ENCODE measurements around the gene ATP8A1.
"Not testable (repeated sequence)": the region's sequence is repeated elsewhere in the genome, so short reads cannot be mapped to it uniquely, and the experiment has no call there.

ATP8A1 gene

GRCh38 chr4:42656944-42657792 lies at the start of gene ATP8A1:
TSS of gene ATP8A1 (minus strand) at chr4:42657105. CDS start at chr4:42656873, 232 bp downstream.
- DNase-seq (ENCODE audit: low read depth in 2 of 2), result peak; percentile 82 to 96

- no peak for DNase-seq (ENCODE audit: low read depth in 2 of 2)
Observed at GRCh38 chr4:42706086-42706485, 49.2 kb upstream of the ATP8A1 start.

GRCh38 chr4:42703813-42704212 lies 46.9 kb upstream of the ATP8A1 start:
- no peak for DNase-seq (ENCODE audit: low read depth in 2 of 2)

GRCh38 chr4:42702895-42703294 lies 46.0 kb upstream of the ATP8A1 start:
- DNase-seq (ENCODE audit: low read depth in 2 of 2), result no peak

GRCh38 chr4:42701780-42702179 lies 44.9 kb upstream of the ATP8A1 start:
- not testable (repeated sequence) for DNase-seq (ENCODE audit: low read depth in 2 of 2)

GRCh38 chr4:42690537-42690936 lies 33.6 kb upstream of the ATP8A1 start:
- DNase-seq (ENCODE audit: low read depth in 2 of 2), result no peak

- DNase-seq (ENCODE audit: low read depth in 2 of 2), result no peak
Observed at GRCh38 chr4:42683393-42683792, 26.5 kb upstream of the ATP8A1 start.

- no peak for DNase-seq (ENCODE audit: low read depth in 2 of 2)
Observed at GRCh38 chr4:42678512-42678911, 21.6 kb upstream of the ATP8A1 start.

GRCh38 chr4:42676066-42676951 lies 19.4 kb upstream of the ATP8A1 start:
- no peak for DNase-seq (ENCODE audit: low read depth in 2 of 2)

GRCh38 chr4:42673082-42673425 lies 16.1 kb upstream of the ATP8A1 start:
- no peak for DNase-seq (ENCODE audit: low read depth in 2 of 2)

GRCh38 chr4:42672359-42673081 lies 15.6 kb upstream of the ATP8A1 start:
- DNase-seq (ENCODE audit: low read depth in 2 of 2), result no peak

- DNase-seq (ENCODE audit: low read depth in 2 of 2), result peak in 1 of 2 donors; percentile 45
Observed at GRCh38 chr4:42671431-42672194, 14.7 kb upstream of the ATP8A1 start.

GRCh38 chr4:42658261-42658660 lies 1.4 kb upstream of the ATP8A1 start:
- no peak for DNase-seq (ENCODE audit: low read depth in 2 of 2)

GRCh38 chr4:42656679-42656943 lies 294 bp downstream of the ATP8A1 start:
- DNase-seq (ENCODE audit: low read depth in 2 of 2), result no peak

GRCh38 chr4:42655921-42656678 lies 805 bp downstream of the ATP8A1 start:
- DNase-seq (ENCODE audit: low read depth in 2 of 2), result peak in 1 of 2 donors; percentile 33

- DNase-seq (ENCODE audit: low read depth in 2 of 2), result no peak
Observed at GRCh38 chr4:42655269-42655637, 1.7 kb downstream of the ATP8A1 start.

- DNase-seq (ENCODE audit: low read depth in 2 of 2), result no peak
Observed at GRCh38 chr4:42654631-42655268, 2.2 kb downstream of the ATP8A1 start.

GRCh38 chr4:42653626-42654560 lies 3.0 kb downstream of the ATP8A1 start:
- DNase-seq (ENCODE audit: low read depth in 2 of 2), result no peak

GRCh38 chr4:42652529-42653231 lies 4.2 kb downstream of the ATP8A1 start:
- DNase-seq (ENCODE audit: low read depth in 2 of 2), result not testable (repeated sequence)
